ENCODE measurements around the gene ZNF664.

- TF ChIP-seq CTCF (conservative IDR thresholded peaks at IDR 0.05) (no peak), EZH2 (IDR thresholded peaks at IDR 0.05; ENCODE audit: low read depth) (no peak)
Measured at GRCh38 chr12:124009781-124010180, 36.8 kb downstream of the ZNF664 start.
